PC-9 (cell line): ENCODE measurements around the gene BCL2A1.
"Not testable (repeated sequence)": the region's sequence is repeated elsewhere in the genome, so short reads cannot be mapped to it uniquely, and the experiment has no call there.

Experiments used
- EZH2 ChIP-seq: fragments of 200-600 bp; sonication (generic); IDR thresholded peaks from 2 replicates; pipeline ENCODE4 v1.8.0; 2017; ENCODE audit warnings: antibody characterized with exemption, low read depth
- TF ChIP-seq, protein P1 (sequence below): fragments of 200-600 bp; sonication (generic); conservative IDR thresholded peaks from 2 replicates; pipeline ENCODE4 v1.6.1; 2017; ENCODE audit warnings: mixed run types, antibody characterized with exemption, mild to moderate bottlenecking, moderate library complexity

DNA sequence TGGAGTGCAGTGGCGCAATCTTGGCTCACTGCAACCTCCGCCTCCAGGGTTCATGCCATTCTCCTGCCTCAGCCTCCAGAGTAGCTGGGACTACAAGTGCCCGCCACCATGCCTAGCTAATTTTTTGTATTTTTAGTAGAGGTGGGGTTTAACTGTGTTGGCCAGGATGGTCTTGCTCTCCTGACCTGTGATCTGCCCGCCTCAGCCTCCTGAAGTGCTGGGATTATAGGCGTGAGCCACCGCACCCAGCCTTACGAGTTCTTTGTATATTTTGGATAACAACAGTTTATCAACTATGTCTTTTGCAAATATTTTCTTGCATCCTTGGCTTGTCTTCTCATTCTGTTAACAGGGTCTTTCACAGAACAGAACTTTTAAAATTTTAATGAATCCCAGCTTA lies 43.2 kb upstream of the BCL2A1 start:
- TF ChIP-seq EZH2, result not testable (repeated sequence)
- TF ChIP-seq, protein P1, sequence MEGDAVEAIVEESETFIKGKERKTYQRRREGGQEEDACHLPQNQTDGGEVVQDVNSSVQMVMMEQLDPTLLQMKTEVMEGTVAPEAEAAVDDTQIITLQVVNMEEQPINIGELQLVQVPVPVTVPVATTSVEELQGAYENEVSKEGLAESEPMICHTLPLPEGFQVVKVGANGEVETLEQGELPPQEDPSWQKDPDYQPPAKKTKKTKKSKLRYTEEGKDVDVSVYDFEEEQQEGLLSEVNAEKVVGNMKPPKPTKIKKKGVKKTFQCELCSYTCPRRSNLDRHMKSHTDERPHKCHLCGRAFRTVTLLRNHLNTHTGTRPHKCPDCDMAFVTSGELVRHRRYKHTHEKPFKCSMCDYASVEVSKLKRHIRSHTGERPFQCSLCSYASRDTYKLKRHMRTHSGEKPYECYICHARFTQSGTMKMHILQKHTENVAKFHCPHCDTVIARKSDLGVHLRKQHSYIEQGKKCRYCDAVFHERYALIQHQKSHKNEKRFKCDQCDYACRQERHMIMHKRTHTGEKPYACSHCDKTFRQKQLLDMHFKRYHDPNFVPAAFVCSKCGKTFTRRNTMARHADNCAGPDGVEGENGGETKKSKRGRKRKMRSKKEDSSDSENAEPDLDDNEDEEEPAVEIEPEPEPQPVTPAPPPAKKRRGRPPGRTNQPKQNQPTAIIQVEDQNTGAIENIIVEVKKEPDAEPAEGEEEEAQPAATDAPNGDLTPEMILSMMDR, result not testable (repeated sequence)
